Measurements from ENCODE around the gene VWA3B.
"Not testable (repeated sequence)": the region's sequence is repeated elsewhere in the genome, so short reads cannot be mapped to it uniquely, and the experiment has no call there.

The VWA3B gene

DNA sequence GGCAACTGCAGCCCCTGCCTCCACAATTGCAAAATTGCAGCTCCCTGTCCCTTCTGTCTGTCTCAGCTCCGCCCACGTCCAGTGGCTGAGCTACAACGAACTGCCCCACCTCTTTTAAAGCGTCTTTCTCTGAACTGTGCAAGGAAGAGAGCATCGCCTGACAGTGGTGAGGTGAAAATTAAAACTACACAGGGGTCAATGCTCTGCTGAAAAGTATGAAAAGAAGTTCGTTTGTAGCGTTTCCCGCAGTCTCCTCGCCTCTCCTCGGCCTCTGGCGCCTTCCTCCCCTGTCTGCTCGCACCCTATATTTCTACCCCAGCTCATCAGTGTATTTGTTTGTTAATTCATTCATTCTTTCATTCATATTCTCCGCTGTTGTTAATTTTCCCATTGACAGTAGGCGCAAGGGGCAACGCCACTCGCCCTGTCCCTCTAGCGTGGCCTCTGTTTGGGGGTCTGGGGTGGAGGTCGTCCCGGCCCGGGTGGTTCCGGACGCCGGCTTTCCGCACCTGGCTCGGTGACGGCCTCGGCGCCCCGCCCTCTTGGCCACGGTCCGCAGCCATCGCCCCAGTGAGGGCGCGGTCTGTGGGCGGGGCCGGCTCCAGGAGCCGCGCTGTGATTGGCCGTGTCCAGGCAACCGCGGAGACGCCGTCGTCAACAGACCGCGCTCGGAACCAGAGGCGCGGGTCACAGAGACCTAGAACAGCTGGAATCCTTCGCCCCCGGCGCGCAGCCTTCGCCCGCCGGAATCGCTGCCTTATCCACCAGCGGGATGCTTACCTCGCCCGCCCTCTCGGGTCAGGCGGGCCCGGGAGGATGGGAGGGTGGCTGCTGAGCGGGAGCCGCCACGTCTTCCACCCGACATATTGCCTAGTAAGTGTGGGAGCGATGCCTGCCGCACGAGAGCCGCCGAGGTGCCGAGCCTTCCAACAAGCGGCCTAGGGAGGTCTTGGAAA lies at the start of gene VWA3B:
VWA3B (plus strand) TSS at position 677 of the 956 bp plus-strand sequence. CDS start 5,926 bp downstream, outside the sequence.
- peak; percentile 74 for DNase-seq

- no peak for DNase-seq
Observed at GRCh38 chr2:98037206-98037605, 49.8 kb upstream of the VWA3B start.

- DNase-seq: no peak
Observed at GRCh38 chr2:98037666-98038336, 49.2 kb upstream of the VWA3B start.

DNA sequence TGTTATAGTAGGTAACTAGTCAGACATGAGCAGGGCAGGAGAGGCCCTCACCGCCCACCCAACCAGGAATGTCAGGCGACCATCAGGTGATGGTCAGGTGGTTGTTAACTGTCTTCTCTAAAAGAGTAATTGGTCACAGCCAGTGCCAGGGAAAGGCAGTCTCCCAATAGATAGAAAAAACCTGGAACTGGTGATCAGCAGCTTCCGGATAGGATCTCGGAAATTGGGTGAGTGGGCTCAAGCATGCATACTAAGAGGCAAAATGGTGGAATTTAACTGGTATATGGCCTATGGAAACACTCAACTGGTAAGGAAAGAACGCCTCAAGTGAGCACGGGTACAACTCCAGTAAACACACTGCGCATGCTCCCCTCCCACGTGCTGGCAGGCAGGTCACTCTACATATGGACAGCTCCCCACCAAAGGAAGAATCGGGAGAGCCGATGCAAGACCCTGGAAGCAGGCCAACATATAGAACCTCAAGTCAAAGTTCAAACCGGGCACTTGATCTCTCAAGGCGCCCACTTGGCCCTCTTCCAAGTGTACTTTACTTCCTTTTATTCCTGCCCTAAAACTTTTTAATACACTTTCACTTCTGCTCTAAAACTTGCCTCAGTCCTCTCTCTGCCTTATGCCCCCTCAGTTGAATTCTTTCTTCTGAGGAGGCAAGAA lies 47.7 kb upstream of the VWA3B start:
- no peak for DNase-seq

DNA sequence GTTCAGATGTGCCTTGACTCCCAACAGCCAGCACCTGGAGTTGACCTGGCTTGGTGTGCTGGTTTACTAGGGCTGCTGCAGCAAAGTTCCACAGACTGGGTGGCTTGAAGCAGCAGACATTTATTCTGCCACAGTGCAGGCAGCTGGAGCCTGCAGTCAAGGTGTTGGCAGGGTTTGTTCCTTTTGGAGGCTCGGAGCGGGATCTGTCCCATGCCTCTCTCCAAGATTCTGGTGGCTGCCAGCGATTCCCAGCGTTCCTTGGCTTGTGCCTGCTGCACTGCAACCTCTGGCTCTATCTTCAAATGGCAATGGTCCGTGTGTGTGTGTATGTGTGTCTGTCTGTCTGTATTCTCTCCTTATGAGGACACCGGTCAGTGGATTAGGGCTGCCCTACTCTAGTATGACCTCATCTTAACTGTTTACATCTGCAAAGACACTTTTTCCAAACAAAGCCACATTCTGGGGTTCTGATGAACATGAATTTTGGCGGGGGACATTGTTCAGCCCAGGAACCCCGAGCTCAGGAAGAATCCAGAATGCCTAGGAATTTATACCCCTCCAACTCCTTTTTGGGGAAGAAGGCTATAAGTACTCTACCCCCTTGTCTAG lies 46.5 kb upstream of the VWA3B start:
- DNase-seq: no peak

- DNase-seq: no peak
Observed at GRCh38 chr2:98043101-98043500, 43.9 kb upstream of the VWA3B start.

DNA sequence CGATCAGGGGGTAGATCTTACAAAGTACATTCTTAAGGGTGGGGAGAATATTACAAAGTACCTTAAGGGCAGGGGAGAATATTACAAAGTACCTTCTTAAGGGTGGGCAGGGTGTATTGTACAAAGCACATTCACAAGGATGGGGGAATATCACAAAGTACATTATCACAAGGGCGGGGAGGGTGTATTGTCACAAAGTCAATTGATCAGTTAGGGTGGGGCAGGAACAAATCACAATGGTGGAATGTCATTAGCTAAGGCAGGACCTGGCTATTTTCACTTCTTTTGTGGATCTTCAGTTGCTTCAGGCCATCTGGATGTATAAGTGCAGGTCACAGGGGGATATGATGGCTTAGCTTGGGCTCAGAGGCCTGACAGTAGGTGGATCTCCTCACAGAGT lies 42.2 kb upstream of the VWA3B start:
- not testable (repeated sequence) for DNase-seq

DNA sequence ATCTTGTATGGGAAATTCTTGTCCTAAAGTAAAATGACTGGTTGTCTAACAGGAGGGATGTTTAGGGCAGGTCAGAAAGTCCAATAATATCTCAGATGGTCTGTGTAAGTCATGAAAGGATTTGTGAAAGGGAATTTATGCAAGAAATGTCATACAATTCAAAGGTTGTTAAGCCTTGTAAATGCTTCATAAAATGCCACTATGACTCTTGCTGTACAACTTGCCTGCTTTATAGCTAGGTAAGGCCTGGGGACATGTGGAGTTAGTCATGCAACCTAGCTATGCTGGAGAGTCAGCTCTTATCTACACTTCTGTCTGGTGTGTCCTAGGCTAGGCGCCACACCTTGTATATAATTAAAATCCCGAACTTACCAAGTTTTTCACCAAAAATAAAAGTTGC lies 36.9 kb upstream of the VWA3B start:
- DNase-seq: no peak

GRCh38 chr2:98058191-98058975 lies 28.6 kb upstream of the VWA3B start:
- DNase-seq: no peak

GRCh38 chr2:98060277-98060676 lies 26.7 kb upstream of the VWA3B start:
- DNase-seq: no peak

- no peak for DNase-seq
Observed at GRCh38 chr2:98063291-98063854, 23.6 kb upstream of the VWA3B start.

- no peak for DNase-seq
Observed at GRCh38 chr2:98065808-98066207, 21.2 kb upstream of the VWA3B start.

GRCh38 chr2:98067160-98067559 lies 19.8 kb upstream of the VWA3B start:
- no peak for DNase-seq

DNA sequence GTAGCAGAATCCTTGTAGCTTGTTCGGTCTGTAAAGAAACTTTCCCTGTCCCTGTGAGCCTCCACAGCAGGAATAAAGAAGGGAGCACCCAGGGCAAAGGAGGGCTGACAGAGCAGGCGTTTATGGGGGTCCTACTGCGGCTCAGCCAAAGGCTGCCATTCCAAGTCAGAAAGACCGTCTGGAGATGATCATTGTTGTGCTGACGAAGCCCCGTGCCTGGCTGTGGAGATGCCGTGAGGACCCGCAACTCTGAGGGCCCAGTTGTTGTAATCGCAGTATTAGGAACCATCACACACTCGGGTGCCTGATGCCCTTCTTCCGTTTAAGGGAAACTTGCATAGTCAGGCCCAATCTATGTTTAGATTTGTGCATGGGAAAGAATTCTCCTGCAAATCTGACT lies 16.9 kb upstream of the VWA3B start:
- DNase-seq: no peak

- DNase-seq: no peak
Observed at GRCh38 chr2:98072442-98072841, 14.5 kb upstream of the VWA3B start.

DNA sequence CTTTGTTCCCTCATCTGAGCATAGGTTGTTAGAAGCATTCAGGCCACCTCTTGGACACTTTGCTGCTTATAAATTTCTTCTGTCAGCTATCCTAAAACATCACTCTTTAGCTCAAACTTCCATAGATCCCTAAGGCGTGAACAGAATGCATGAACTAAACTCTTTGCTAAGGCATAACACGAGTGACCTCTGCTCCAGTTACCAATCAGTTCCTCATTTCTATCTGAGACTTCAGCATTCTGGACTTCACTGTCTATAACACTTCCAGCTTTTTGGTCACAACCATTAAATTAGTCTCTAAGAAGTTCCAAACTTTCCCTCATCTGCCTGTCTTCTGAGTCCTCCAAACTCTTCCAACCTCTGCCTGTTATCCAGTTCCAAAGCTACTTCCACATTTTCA lies 8.3 kb upstream of the VWA3B start:
- no peak for DNase-seq

GRCh38 chr2:98084151-98084868 lies 2.7 kb upstream of the VWA3B start:
- no peak for DNase-seq

- DNase-seq: no peak
Observed at GRCh38 chr2:98084869-98085238, 2.1 kb upstream of the VWA3B start.

- DNase-seq: no peak
Observed at GRCh38 chr2:98085649-98086048, 1.3 kb upstream of the VWA3B start.

DNA sequence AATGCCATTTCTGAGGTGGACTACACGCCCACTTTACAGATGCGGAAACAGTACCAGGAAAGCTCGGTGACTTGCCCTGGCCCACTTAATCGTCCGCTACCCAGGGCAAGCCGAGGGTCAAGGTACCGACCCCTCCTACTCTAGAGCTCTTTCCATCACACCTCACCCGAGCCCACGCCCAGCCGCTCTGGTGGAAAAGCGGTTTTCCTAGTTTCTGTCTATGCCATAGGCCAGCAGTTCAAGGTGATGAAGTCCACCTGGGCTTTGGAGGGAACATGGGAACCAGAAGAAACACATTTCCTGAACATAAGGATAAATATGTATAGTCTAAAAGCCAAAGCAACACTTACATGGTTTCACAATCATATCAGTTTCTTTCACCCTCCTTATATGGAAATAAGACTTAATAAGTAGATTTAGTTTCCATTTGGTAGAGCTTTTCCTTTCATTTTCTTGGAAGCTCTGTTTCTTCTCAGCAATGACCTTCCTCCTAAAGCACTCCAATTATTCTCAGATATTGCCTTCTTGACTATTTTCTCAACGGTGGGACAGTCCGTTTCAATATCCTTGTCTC lies 567 bp downstream of the VWA3B start:
- DNase-seq: no peak

DNA sequence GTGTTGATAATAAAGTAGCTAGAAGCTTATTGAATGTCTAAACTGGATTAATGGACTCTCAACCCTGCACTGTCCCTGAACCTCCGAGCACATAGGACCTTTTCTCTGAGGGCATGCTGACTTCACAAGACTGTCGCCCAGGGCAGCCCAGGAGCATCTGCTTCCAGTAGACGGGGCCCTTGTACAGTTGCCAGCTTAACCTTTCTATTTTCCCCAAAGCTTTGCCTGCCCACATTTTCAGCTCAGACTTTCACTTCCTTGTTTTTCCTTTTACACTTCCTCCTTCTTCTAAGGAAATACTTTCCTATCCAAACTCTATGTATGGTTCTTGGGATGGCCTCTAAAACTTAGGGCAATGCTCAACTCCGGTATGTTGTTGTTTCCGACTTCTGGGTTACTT lies 1.3 kb downstream of the VWA3B start:
- DNase-seq: peak; percentile 35

Measured in femur (tissue), 1 donor.